Measurements from ENCODE around the gene CITED4. TPM values are rescaled to one million over a fixed set of nuclear protein-coding genes. Genes with fewer than 3 reads are reported as not detected.

CITED4 gene
- total RNA-seq, 4 donors from 2014 or later: 1.7 to 53.9 (median 3.7) TPM

DNA sequence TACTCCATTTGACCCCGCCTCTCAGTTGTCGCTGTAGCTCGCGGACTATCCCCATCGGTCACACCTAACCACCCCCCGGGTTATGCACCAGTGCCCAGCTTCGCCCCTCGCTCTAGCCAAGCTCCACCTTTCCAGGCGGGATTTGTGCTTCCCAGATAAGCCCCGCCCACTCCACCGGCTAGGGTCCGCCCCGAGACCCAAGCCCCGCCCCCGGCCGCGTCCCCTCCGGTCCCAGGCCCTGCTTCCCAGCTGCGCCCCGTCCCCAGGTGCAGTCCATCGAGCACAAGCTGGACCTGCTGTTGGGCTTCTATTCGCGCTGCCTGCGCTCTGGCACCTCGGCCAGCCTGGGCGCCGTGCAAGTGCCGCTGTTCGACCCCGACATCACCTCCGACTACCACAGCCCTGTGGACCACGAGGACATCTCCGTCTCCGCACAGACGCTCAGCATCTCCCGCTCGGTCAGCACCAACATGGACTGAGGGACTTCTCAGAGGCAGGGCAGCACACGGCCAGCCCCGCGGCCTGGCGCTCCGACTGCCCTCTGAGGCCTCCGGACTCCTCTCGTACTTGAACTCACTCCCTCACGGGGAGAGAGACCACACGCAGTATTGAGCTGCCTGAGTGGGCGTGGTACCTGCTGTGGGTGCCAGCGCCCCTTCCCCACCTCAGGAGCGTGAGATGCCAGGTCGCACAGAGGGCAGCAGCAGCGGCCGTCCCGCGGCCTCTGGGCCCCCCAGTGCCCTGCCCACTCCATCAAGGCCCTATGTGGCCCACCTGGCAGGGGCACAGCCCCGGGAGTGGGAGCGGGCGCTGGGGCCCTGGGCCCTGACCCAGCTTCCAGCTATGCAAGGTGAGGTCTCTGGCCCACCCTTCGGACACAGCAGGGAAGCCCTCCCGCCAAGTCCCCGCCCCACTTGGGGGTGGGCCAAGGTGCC, 23.9 kb downstream of the CITED4 start:
- TF ChIP-seq, protein P1, sequence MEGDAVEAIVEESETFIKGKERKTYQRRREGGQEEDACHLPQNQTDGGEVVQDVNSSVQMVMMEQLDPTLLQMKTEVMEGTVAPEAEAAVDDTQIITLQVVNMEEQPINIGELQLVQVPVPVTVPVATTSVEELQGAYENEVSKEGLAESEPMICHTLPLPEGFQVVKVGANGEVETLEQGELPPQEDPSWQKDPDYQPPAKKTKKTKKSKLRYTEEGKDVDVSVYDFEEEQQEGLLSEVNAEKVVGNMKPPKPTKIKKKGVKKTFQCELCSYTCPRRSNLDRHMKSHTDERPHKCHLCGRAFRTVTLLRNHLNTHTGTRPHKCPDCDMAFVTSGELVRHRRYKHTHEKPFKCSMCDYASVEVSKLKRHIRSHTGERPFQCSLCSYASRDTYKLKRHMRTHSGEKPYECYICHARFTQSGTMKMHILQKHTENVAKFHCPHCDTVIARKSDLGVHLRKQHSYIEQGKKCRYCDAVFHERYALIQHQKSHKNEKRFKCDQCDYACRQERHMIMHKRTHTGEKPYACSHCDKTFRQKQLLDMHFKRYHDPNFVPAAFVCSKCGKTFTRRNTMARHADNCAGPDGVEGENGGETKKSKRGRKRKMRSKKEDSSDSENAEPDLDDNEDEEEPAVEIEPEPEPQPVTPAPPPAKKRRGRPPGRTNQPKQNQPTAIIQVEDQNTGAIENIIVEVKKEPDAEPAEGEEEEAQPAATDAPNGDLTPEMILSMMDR (IDR thresholded peaks at IDR 0.05; ENCODE audit: low read depth): no peak

DNA sequence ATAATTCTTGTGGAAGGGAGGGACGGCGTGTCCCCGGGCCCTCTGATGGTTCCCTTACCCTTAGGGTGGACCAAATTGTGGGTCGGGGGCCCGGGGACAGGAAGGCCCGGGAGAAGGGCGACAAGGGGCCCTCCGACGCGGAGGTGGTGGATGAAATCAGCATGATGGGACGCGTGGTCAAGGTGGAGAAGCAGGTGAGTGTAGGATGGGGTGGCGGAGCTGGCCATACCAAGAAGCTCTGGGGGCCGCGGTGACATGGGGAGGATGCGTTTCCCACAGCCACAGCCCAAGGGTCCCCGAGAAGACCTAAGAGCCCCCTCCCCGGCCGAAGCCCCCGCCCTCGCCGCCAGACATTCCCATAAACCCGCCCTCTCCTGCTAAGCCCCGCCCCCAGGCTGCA, 24.6 kb downstream of the CITED4 start:
- TF ChIP-seq, protein P1 (IDR thresholded peaks at IDR 0.05; ENCODE audit: low read depth): no peak

DNA sequence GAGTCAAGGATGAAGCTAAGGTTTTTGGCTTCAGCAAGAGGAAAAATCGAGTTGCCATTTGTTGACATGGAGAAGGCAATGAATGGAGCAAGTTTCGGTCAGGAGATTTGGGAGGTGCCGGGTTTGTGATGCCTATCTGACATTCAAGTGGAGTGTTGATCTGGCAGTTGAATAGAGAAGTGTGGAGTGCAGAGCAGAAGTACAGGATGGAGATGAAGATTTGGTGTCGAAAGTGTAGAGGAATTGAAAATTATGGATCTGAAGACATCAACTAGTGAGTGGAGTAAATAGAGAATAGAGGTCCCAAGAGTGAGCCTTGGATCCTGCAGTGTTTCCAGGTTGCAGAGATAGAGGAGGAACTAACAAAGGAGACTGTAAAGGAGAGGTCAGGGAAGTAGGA, 25.9 kb downstream of the CITED4 start:
- TF ChIP-seq, protein P1 (IDR thresholded peaks at IDR 0.05; ENCODE audit: low read depth): no peak

GRCh38 chr1:40834968-40835545, 27.1 kb downstream of the CITED4 start:
- TF ChIP-seq, protein P1 (IDR thresholded peaks at IDR 0.05; ENCODE audit: low read depth): no peak

DNA sequence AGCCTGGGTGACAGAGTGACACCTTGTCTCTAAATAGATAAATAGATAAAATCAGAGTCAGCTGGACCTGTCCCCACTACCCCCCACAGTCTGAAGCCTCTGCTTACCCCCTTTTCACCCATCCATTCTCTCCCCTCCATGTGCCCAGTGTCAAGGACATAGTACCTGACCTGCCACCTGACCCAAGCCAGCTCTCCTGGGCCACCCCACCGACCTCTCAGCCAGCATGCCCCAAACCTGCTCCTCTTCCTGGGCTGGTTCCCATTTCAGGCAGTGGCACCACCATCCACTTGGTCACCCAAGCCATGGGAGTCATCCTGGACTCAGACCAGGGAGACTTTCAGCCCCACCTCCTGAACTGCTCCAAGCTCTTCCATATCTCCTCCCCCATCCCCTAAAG, 28.2 kb downstream of the CITED4 start:
- TF ChIP-seq, protein P1 (IDR thresholded peaks at IDR 0.05; ENCODE audit: low read depth): no peak

DNA sequence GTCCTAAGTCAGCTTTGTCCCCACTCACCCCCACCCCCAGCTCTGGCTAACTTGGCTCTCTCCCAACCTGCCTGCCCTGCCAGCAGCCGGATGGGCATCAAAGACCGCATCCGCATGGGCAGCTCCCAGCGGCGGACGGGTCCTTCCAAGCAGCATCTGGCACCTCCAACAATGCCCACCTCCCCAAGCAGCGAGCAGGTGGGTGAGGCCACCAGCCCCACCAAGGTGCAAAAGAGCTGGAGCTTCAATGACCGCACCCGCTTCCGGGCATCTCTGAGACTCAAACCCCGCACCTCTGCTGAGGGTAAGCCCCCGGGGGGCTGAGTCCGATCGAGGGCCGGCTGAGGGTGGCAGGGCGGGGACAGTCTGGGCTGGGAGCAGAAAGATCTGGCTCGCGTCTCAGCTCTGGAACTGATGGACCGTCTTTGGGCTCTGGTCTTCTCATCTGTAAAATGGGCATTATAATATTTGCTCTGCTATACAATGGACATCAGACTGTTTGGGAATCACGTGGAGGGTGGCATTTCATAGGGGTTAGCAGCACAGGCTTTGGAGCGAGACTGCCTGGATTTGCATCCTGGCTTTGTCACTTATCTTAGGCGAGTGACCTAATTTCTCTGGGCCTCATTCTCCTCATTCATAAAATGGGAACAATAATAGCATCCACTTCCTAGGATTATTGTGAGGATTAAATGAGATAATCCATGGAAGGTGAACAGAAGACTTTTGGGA, 31.0 kb downstream of the CITED4 start:
- TF ChIP-seq, protein P1 (IDR thresholded peaks at IDR 0.05; ENCODE audit: low read depth): no peak

All from subcutaneous adipose tissue (tissue), 4 donors.